Measurements from ENCODE around the gene IGF2.

Gene IGF2

GRCh38 chr11:2151500-2152257 is 12.5 kb upstream of the IGF2 start:
- no peaks in the 10 kb centered on the region for H3K36me3 ChIP-seq (ENCODE audit: insufficient read depth, low read length)
- no peak overlapping the region for H2AFZ ChIP-seq (ENCODE audit: low read length, unreplicated experiment)
- no peaks in the 10 kb centered on the region for H3K4me1 ChIP-seq (ENCODE audit: control insufficient read depth, insufficient read depth, low read length, unreplicated experiment)
- H3K4me3 ChIP-seq (ENCODE audit: low read depth, low read length): no peak overlapping the region
- no peak overlapping the region for H3K27ac ChIP-seq (ENCODE audit: low read depth, low read length)
- H3K27me3 ChIP-seq (ENCODE audit: insufficient read depth, low read length): peaks cover 33% of the 10 kb centered on the region
- no peaks in the 10 kb centered on the region for H3K79me2 ChIP-seq (ENCODE audit: control insufficient read depth, insufficient read depth, low read length, unreplicated experiment)

- Histone ChIP-seq H2AFZ (ENCODE audit: low read length, unreplicated experiment) (no peak overlapping the region), H3K4me3 (ENCODE audit: low read depth, low read length) (no peak overlapping the region), H3K4me1 (ENCODE audit: control insufficient read depth, insufficient read depth, low read length, unreplicated experiment) (no peaks in the 10 kb centered on the region), H3K79me2 (ENCODE audit: control insufficient read depth, insufficient read depth, low read length, unreplicated experiment) (no peaks in the 10 kb centered on the region), H3K36me3 (ENCODE audit: insufficient read depth, low read length) (no peaks in the 10 kb centered on the region), H3K27ac (ENCODE audit: low read depth, low read length) (no peak overlapping the region), H3K27me3 (ENCODE audit: insufficient read depth, low read length) (peaks cover 48% of the 10 kb centered on the region)
Observed at GRCh38 chr11:2149864-2150847, 11.0 kb upstream of the IGF2 start.

- Histone ChIP-seq H3K36me3 (ENCODE audit: insufficient read depth, low read length) (no peaks in the 10 kb centered on the region), H2AFZ (ENCODE audit: low read length, unreplicated experiment) (no peak overlapping the region), H3K4me1 (ENCODE audit: control insufficient read depth, insufficient read depth, low read length, unreplicated experiment) (no peaks in the 10 kb centered on the region), H3K27me3 (ENCODE audit: insufficient read depth, low read length) (peaks cover 55% of the 10 kb centered on the region), H3K79me2 (ENCODE audit: control insufficient read depth, insufficient read depth, low read length, unreplicated experiment) (no peaks in the 10 kb centered on the region), H3K4me3 (ENCODE audit: low read depth, low read length) (no peak overlapping the region), H3K27ac (ENCODE audit: low read depth, low read length) (no peak overlapping the region)
Observed at GRCh38 chr11:2149460-2149859, 10.3 kb upstream of the IGF2 start.

GRCh38 chr11:2148595-2148994 is 9.4 kb upstream of the IGF2 start:
- Histone ChIP-seq H3K4me3 (ENCODE audit: low read depth, low read length) (no peak overlapping the region), H3K27me3 (ENCODE audit: insufficient read depth, low read length) (peaks cover 64% of the 10 kb centered on the region), H3K36me3 (ENCODE audit: insufficient read depth, low read length) (no peaks in the 10 kb centered on the region), H3K79me2 (ENCODE audit: control insufficient read depth, insufficient read depth, low read length, unreplicated experiment) (no peaks in the 10 kb centered on the region), H3K27ac (ENCODE audit: low read depth, low read length) (no peak overlapping the region), H3K4me1 (ENCODE audit: control insufficient read depth, insufficient read depth, low read length, unreplicated experiment) (no peaks in the 10 kb centered on the region), H2AFZ (ENCODE audit: low read length, unreplicated experiment) (no peak overlapping the region)

- Histone ChIP-seq H3K4me3 (ENCODE audit: low read depth, low read length) (no peak overlapping the region), H3K79me2 (ENCODE audit: control insufficient read depth, insufficient read depth, low read length, unreplicated experiment) (no peaks in the 10 kb centered on the region), H3K36me3 (ENCODE audit: insufficient read depth, low read length) (no peaks in the 10 kb centered on the region), H3K4me1 (ENCODE audit: control insufficient read depth, insufficient read depth, low read length, unreplicated experiment) (peaks cover 5% of the 10 kb centered on the region), H3K27me3 (ENCODE audit: insufficient read depth, low read length) (peaks cover 67% of the 10 kb centered on the region), H3K27ac (ENCODE audit: low read depth, low read length) (no peak overlapping the region), H2AFZ (ENCODE audit: low read length, unreplicated experiment) (no peak overlapping the region)
Observed at GRCh38 chr11:2147391-2147790, 8.2 kb upstream of the IGF2 start.

GRCh38 chr11:2146051-2146450 is 6.9 kb upstream of the IGF2 start:
- Histone ChIP-seq H2AFZ (ENCODE audit: low read length, unreplicated experiment) (no peak overlapping the region), H3K36me3 (ENCODE audit: insufficient read depth, low read length) (no peaks in the 10 kb centered on the region), H3K4me3 (ENCODE audit: low read depth, low read length) (no peak overlapping the region), H3K79me2 (ENCODE audit: control insufficient read depth, insufficient read depth, low read length, unreplicated experiment) (no peaks in the 10 kb centered on the region), H3K27ac (ENCODE audit: low read depth, low read length) (no peak overlapping the region), H3K4me1 (ENCODE audit: control insufficient read depth, insufficient read depth, low read length, unreplicated experiment) (peaks cover 11% of the 10 kb centered on the region), H3K27me3 (ENCODE audit: insufficient read depth, low read length) (peaks cover 73% of the 10 kb centered on the region)

- Histone ChIP-seq H3K36me3 (ENCODE audit: insufficient read depth, low read length) (no peaks in the 10 kb centered on the region), H3K4me1 (ENCODE audit: control insufficient read depth, insufficient read depth, low read length, unreplicated experiment) (peaks cover 11% of the 10 kb centered on the region), H3K4me3 (ENCODE audit: low read depth, low read length) (no peak overlapping the region), H3K27ac (ENCODE audit: low read depth, low read length) (no peak overlapping the region), H2AFZ (ENCODE audit: low read length, unreplicated experiment) (no peak overlapping the region), H3K27me3 (ENCODE audit: insufficient read depth, low read length) (peaks cover 83% of the 10 kb centered on the region), H3K79me2 (ENCODE audit: control insufficient read depth, insufficient read depth, low read length, unreplicated experiment) (no peaks in the 10 kb centered on the region)
Observed at GRCh38 chr11:2144544-2145248, 5.5 kb upstream of the IGF2 start.

- H3K79me2 ChIP-seq (ENCODE audit: control insufficient read depth, insufficient read depth, low read length, unreplicated experiment): no peaks in the 10 kb centered on the region
- H2AFZ ChIP-seq (ENCODE audit: low read length, unreplicated experiment): no peak overlapping the region
- no peaks in the 10 kb centered on the region for H3K36me3 ChIP-seq (ENCODE audit: insufficient read depth, low read length)
- peaks cover 79% of the 10 kb centered on the region for H3K27me3 ChIP-seq (ENCODE audit: insufficient read depth, low read length)
- H3K27ac ChIP-seq (ENCODE audit: low read depth, low read length): no peak overlapping the region
- H3K4me1 ChIP-seq (ENCODE audit: control insufficient read depth, insufficient read depth, low read length, unreplicated experiment): peaks cover 11% of the 10 kb centered on the region
- H3K4me3 ChIP-seq (ENCODE audit: low read depth, low read length): no peak overlapping the region
Observed at GRCh38 chr11:2143799-2144543, 4.8 kb upstream of the IGF2 start.

- Histone ChIP-seq H3K79me2 (ENCODE audit: control insufficient read depth, insufficient read depth, low read length, unreplicated experiment) (no peaks in the 10 kb centered on the region), H2AFZ (ENCODE audit: low read length, unreplicated experiment) (no peak overlapping the region), H3K4me1 (ENCODE audit: control insufficient read depth, insufficient read depth, low read length, unreplicated experiment) (peaks cover 11% of the 10 kb centered on the region), H3K4me3 (ENCODE audit: low read depth, low read length) (no peak overlapping the region), H3K36me3 (ENCODE audit: insufficient read depth, low read length) (no peaks in the 10 kb centered on the region), H3K27ac (ENCODE audit: low read depth, low read length) (no peak overlapping the region), H3K27me3 (ENCODE audit: insufficient read depth, low read length) (peaks cover 79% of the 10 kb centered on the region)
Observed at GRCh38 chr11:2143477-2143798, 4.2 kb upstream of the IGF2 start.

GRCh38 chr11:2142762-2143202 is 3.6 kb upstream of the IGF2 start:
- H3K4me1 ChIP-seq (ENCODE audit: control insufficient read depth, insufficient read depth, low read length, unreplicated experiment): peaks cover 11% of the 10 kb centered on the region
- no peak overlapping the region for H3K4me3 ChIP-seq (ENCODE audit: low read depth, low read length)
- no peak overlapping the region for H3K27ac ChIP-seq (ENCODE audit: low read depth, low read length)
- H3K79me2 ChIP-seq (ENCODE audit: control insufficient read depth, insufficient read depth, low read length, unreplicated experiment): no peaks in the 10 kb centered on the region
- no peak overlapping the region for H2AFZ ChIP-seq (ENCODE audit: low read length, unreplicated experiment)
- peaks cover 80% of the 10 kb centered on the region for H3K27me3 ChIP-seq (ENCODE audit: insufficient read depth, low read length)
- H3K36me3 ChIP-seq (ENCODE audit: insufficient read depth, low read length): no peaks in the 10 kb centered on the region
